Neuronal stem cell (in vitro differentiated cells): ENCODE measurements around the gene COL13A1.

Experiments used
- DNase-seq: peaks from one replicate; pipeline ENCODE4 v3.0.0-alpha.2; 2013; ENCODE audit warnings: low spot score
- H2AFZ ChIP-seq: one replicate; pipeline ENCODE4 v1.6.1; 2013; ENCODE audit warnings: mild to moderate bottlenecking, low read length, inconsistent platforms
- H2AK5ac ChIP-seq: 2 replicates; pipeline ENCODE4 v1.6.1; 2013; ENCODE audit warnings: low read depth, mild to moderate bottlenecking, inconsistent platforms, low read length, moderate library complexity, mixed read lengths
- H2BK120ac ChIP-seq: 2 replicates; pipeline ENCODE4 v1.6.1; 2013; ENCODE audit warnings: low read depth, mild to moderate bottlenecking, inconsistent platforms, low read length, moderate library complexity, mixed read lengths
- H2BK12ac ChIP-seq: one replicate; pipeline ENCODE4 v1.6.1; 2013; ENCODE audit warnings: low read length, inconsistent platforms
- H2BK15ac ChIP-seq: 2 replicates; pipeline ENCODE4 v1.6.1; 2013; ENCODE audit warnings: mild to moderate bottlenecking, low read length, inconsistent platforms, mixed read lengths
- H2BK5ac ChIP-seq: one replicate; pipeline ENCODE4 v1.6.1; 2013; ENCODE audit warnings: inconsistent platforms, mild to moderate bottlenecking, low read length, moderate library complexity
- H3K14ac ChIP-seq: one replicate; pipeline ENCODE4 v1.6.1; 2013; ENCODE audit warnings: low read length, inconsistent platforms
- H3K18ac ChIP-seq: 2 replicates; pipeline ENCODE4 v1.6.1; 2013; ENCODE audit warnings: low read length, inconsistent platforms
- H3K23ac ChIP-seq: 2 replicates; pipeline ENCODE4 v1.6.1; 2013; ENCODE audit warnings: low read depth, mild to moderate bottlenecking, mixed read lengths, low read length, inconsistent platforms; ENCODE audit not compliant: poor library complexity
- H3K27ac ChIP-seq: replicated peaks from 3 replicates; pipeline ENCODE4 v1.5.1; 2013; ENCODE audit warnings: low read length, inconsistent platforms
- H3K27me3 ChIP-seq, 3 experiments: 2 replicates each; pipeline ENCODE4 v1.6.1; 2013; ENCODE audit warnings: low read length in 3 of 3, mild to moderate bottlenecking in 2 of 3, inconsistent platforms in 1 of 3, low read depth in 1 of 3, mixed read lengths in 1 of 3, moderate library complexity in 1 of 3; ENCODE audit not compliant: control insufficient read depth in 3 of 3, insufficient read depth in 3 of 3
- H3K36me3 ChIP-seq, 2 donors: replicated peaks in 1 of 2; 2 replicates each; pipeline ENCODE4 v1.6.1; 2013; ENCODE audit warnings: low read length in 2 of 2; ENCODE audit not compliant: control insufficient read depth in 2 of 2, insufficient read depth in 2 of 2
- H3K4ac ChIP-seq: 2 replicates; pipeline ENCODE4 v1.6.1; 2013; ENCODE audit warnings: inconsistent platforms, mild to moderate bottlenecking, low read length, moderate library complexity
- H3K4me1 ChIP-seq, 2 donors: 1 replicate in 1 of 2; 2 replicates in 1 of 2; pipeline ENCODE4 v1.6.1; 2013; ENCODE audit warnings: low read length in 2 of 2, low read depth in 1 of 2; ENCODE audit not compliant: control insufficient read depth in 2 of 2, insufficient read depth in 1 of 2
- H3K4me2 ChIP-seq: one replicate; pipeline ENCODE4 v1.6.1; 2013; ENCODE audit warnings: mild to moderate bottlenecking, low read length, inconsistent platforms; ENCODE audit not compliant: insufficient read depth, poor library complexity, severe bottlenecking
- H3K4me3 ChIP-seq, 2 donors: 2 replicates each; pipeline ENCODE4 v1.5.1; 2013; ENCODE audit warnings: low read length in 2 of 2, mild to moderate bottlenecking in 2 of 2, inconsistent platforms in 1 of 2, moderate library complexity in 1 of 2
- H3K79me1 ChIP-seq: one replicate; pipeline ENCODE4 v1.6.1; 2013; ENCODE audit warnings: low read depth, mild to moderate bottlenecking, inconsistent platforms, low read length, moderate library complexity
- H3K9ac ChIP-seq: one replicate; pipeline ENCODE4 v1.6.1; 2013; ENCODE audit warnings: mild to moderate bottlenecking, low read depth, low read length, inconsistent platforms; ENCODE audit not compliant: poor library complexity
- H3K9me3 ChIP-seq, 2 donors: replicated peaks in 1 of 2; 2 replicates each; pipeline versions ENCODE3 to v1.6.1; 2013; ENCODE audit warnings: low read length in 2 of 2, mild to moderate bottlenecking in 2 of 2, inconsistent platforms in 1 of 2, low read depth in 1 of 2, mixed read lengths in 1 of 2, moderate library complexity in 1 of 2; ENCODE audit not compliant: control insufficient read depth in 2 of 2, insufficient read depth in 1 of 2
- H4K8ac ChIP-seq: one replicate; pipeline ENCODE4 v1.6.1; 2013; ENCODE audit warnings: low read depth, mild to moderate bottlenecking, inconsistent platforms, low read length, moderate library complexity
- H4K91ac ChIP-seq: one replicate; pipeline ENCODE4 v1.6.1; 2013; ENCODE audit warnings: low read length, low read depth, mild to moderate bottlenecking, inconsistent platforms; ENCODE audit not compliant: poor library complexity
- WGBS, 2 donors: extraction: QIAGEN DNeasy Blood & Tissue Kit; methylation state at CpG; one replicate each; pipeline ENCODE4 v1.1.7; 2013; ENCODE audit warnings: missing lambda C conversion rate in 2 of 2, mixed read lengths in 1 of 2; ENCODE audit not compliant: insufficient read length in 2 of 2, insufficient replicate concordance in 1 of 2; ENCODE audit errors: extremely low coverage in 2 of 2; 5-methylcytosine and 5-hydroxymethylcytosine counted together

The COL13A1 gene

GRCh38 chr10:69846293-69846921 lies 44.7 kb downstream of the COL13A1 start:
- Histone ChIP-seq H4K8ac (no peak overlapping the region), H3K4ac (no peak overlapping the region), H3K23ac (no peak overlapping the region), H2AK5ac (no peak overlapping the region), H2AFZ (peak overlapping the region; percentile 84), H3K36me3 (no peaks in the 10 kb centered on the region), H2BK15ac (peak overlapping the region; percentile 30), H3K9me3 (no peaks in the 10 kb centered on the region), H3K18ac (peak overlapping the region; percentile 44), H4K91ac (no peak overlapping the region), H3K9ac (no peak overlapping the region), H2BK120ac (no peak overlapping the region), H3K27me3 (no peaks in the 10 kb centered on the region), H3K4me2 (no peak overlapping the region), H3K4me3 (no peak overlapping the region), H3K79me1 (no peaks in the 10 kb centered on the region), H2BK5ac (no peak overlapping the region), H3K14ac (no peak overlapping the region), H3K4me1 (peaks cover 25 to 38% of the 10 kb centered on the region in 2 donors), H2BK12ac (no peak overlapping the region), H3K27ac (no peak overlapping the region)
- WGBS, 2 donors, result no CpG with 5 or more reads among the region's 14 CpGs
- DNase-seq, result no peak

GRCh38 chr10:69847458-69847857 lies 45.8 kb downstream of the COL13A1 start:
- peak overlapping the region; percentile 65 for H2AFZ ChIP-seq
- H3K18ac ChIP-seq, result peak overlapping the region; percentile 39
- no peak overlapping the region for H4K91ac ChIP-seq
- no peak overlapping the region for H3K4ac ChIP-seq
- H2BK5ac ChIP-seq, result no peak overlapping the region
- WGBS, 2 donors, result no CpG with 5 or more reads among the region's 5 CpGs
- no peaks in the 10 kb centered on the region for H3K36me3 ChIP-seq
- H3K79me1 ChIP-seq, result no peaks in the 10 kb centered on the region
- H4K8ac ChIP-seq, result no peak overlapping the region
- no peaks in the 10 kb centered on the region for H3K27me3 ChIP-seq
- no peak for DNase-seq
- H3K4me2 ChIP-seq, result no peak overlapping the region
- H3K4me1 ChIP-seq, result peaks cover 24 to 38% of the 10 kb centered on the region in 2 donors
- no peak overlapping the region for H3K23ac ChIP-seq
- H3K4me3 ChIP-seq, result no peak overlapping the region
- no peak overlapping the region for H3K14ac ChIP-seq
- no peak overlapping the region for H3K27ac ChIP-seq
- no peak overlapping the region for H3K9ac ChIP-seq
- no peak overlapping the region for H2BK15ac ChIP-seq
- H2BK120ac ChIP-seq, result no peak overlapping the region
- H3K9me3 ChIP-seq, result no peaks in the 10 kb centered on the region
- H2AK5ac ChIP-seq, result no peak overlapping the region
- no peak overlapping the region for H2BK12ac ChIP-seq

GRCh38 chr10:69847883-69848282 lies 46.2 kb downstream of the COL13A1 start:
- H3K9me3 ChIP-seq, result no peaks in the 10 kb centered on the region
- no peak overlapping the region for H2AK5ac ChIP-seq
- H3K79me1 ChIP-seq, result no peaks in the 10 kb centered on the region
- H2BK15ac ChIP-seq, result no peak overlapping the region
- no peak overlapping the region for H3K14ac ChIP-seq
- H2BK5ac ChIP-seq, result no peak overlapping the region
- peaks cover 25 to 38% of the 10 kb centered on the region in 2 donors for H3K4me1 ChIP-seq
- H3K4me3 ChIP-seq, result no peak overlapping the region
- no peak for DNase-seq
- no peak overlapping the region for H2BK120ac ChIP-seq
- no peak overlapping the region for H3K23ac ChIP-seq
- H3K4ac ChIP-seq, result no peak overlapping the region
- no peaks in the 10 kb centered on the region for H3K27me3 ChIP-seq
- H2BK12ac ChIP-seq, result no peak overlapping the region
- peak overlapping the region; percentile 39 for H3K18ac ChIP-seq
- H3K9ac ChIP-seq, result no peak overlapping the region
- no peaks in the 10 kb centered on the region for H3K36me3 ChIP-seq
- no peak overlapping the region for H3K4me2 ChIP-seq
- no peak overlapping the region for H4K8ac ChIP-seq
- no peak overlapping the region for H4K91ac ChIP-seq
- peak overlapping the region; percentile 65 for H2AFZ ChIP-seq
- no CpG with 5 or more reads among the region's 5 CpGs for WGBS, 2 donors
- no peak overlapping the region for H3K27ac ChIP-seq

GRCh38 chr10:69848454-69848853 lies 46.7 kb downstream of the COL13A1 start:
- H4K91ac ChIP-seq, result no peak overlapping the region

More at GRCh38 chr10:69848454-69848853, 46.7 kb downstream of the COL13A1 start:
- no peaks in the 10 kb centered on the region for H3K9me3 ChIP-seq
- H2BK5ac ChIP-seq, result no peak overlapping the region
- H4K8ac ChIP-seq, result no peak overlapping the region
- H3K27ac ChIP-seq, result no peak overlapping the region
- no peak overlapping the region for H2BK120ac ChIP-seq
- no peak overlapping the region for H2AFZ ChIP-seq
- no peaks in the 10 kb centered on the region for H3K79me1 ChIP-seq
- H2BK15ac ChIP-seq, result no peak overlapping the region
- H2BK12ac ChIP-seq, result no peak overlapping the region
- peak overlapping the region; percentile 41 for H3K18ac ChIP-seq
- no peak overlapping the region for H3K14ac ChIP-seq
- DNase-seq, result no peak
- H3K4me2 ChIP-seq, result no peak overlapping the region
- peak overlapping the region; percentile 1 for H3K23ac ChIP-seq
- no peak overlapping the region for H3K4me3 ChIP-seq
- peaks cover 25 to 41% of the 10 kb centered on the region in 2 donors for H3K4me1 ChIP-seq
- H2AK5ac ChIP-seq, result no peak overlapping the region
- WGBS, 2 donors, result no CpG with 5 or more reads among the region's 7 CpGs
- no peak overlapping the region for H3K9ac ChIP-seq
- H3K4ac ChIP-seq, result no peak overlapping the region
- H3K27me3 ChIP-seq, result no peaks in the 10 kb centered on the region
- H3K36me3 ChIP-seq, result no peaks in the 10 kb centered on the region
